GM18505 (cell line): Measurements from ENCODE around the gene STX8.

Experiments used
- ATAC-seq: cut with Tn5 transposase; IDR thresholded peaks from one replicate; pipeline ENCODE4 v1.9.1; 2021; ENCODE audit not compliant: unreplicated experiment
- POLR2A ChIP-seq: IDR thresholded peaks from 4 replicates; pipeline ENCODE4 v1.6.1; 2011; ENCODE audit warnings: borderline replicate concordance; ENCODE audit not compliant: insufficient read depth, insufficient read length; ENCODE audit errors: extremely low read depth

STX8 gene

DNA sequence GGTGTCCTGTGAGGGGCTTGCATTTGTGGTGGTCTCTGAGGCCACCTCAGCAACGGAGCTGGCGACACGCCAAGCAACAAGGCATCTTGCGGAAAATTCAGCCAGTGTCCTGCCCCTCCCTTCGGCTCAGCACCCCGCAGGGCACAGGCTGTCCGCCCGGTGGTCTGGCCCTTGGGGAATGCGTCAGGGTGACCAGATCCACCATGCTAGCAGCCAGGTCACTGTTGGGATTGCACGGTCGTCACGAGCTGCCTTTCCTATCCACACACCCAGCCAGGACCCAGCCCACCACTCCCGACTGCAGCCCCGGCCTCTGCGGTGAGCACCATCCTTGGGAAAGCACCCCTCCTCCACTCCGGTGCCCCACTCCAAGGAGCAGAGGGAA, 333.1 kb downstream of the STX8 start:
- no peak for TF ChIP-seq POLR2A
- ATAC-seq, result no peak

GRCh38 chr17:9241774-9242496, 333.7 kb downstream of the STX8 start:
- TF ChIP-seq POLR2A, result no peak
- no peak for ATAC-seq

DNA sequence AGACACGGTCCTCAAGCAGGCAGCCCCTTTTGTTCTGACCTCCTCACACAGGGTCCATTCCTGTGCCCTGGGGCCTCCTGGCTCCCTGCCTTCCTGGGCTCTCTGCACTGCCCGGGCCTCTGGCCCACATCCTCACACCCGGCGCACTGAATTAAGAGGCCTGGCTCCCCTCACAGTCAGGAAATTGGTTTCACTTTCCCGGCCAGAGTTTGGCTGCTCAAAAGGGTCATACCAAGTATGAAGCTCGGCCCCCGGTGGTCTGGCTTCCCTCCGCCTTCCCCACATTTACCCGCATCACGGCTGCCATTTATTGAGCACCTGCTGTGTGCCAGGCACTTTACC, 334.3 kb downstream of the STX8 start:
- no peak for TF ChIP-seq POLR2A

DNA sequence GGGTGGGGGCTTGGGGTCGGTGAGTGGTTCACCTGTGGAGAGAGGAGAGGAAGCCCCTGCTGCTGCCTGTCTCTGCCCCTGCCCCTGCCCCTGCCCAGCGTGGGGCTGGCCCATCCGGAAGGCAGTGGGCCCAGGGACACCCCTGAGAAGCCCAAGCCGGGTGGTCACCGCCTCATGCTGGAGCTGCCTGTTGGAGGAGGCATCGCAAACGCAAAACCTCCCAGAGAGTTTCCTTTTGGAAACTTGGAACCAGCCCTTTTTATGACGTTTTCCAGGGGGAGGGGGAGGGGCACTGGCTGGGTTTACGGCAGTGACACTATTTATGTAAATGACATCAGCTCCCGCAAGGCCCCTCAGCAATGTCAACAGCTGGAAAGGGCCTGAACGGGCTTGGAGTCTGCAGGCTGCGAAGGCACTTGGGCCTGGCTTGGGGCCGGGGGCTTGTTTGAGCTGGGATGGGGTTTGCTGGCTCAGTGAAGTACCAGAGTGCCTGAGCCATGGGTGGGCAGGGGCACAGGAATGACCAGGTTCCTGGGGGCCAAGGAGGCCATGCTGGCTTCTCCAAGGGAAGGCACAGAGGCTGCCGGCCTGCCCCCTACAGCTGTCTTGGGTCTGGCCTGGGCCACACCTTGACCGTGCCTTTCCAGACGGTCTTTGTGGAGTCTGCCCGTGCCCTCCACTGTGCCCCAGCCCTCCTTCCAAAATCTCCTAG, 334.8 kb downstream of the STX8 start:
- ATAC-seq, result no peak
- no peak for TF ChIP-seq POLR2A

More for the DNA sequence above, 334.3 kb downstream of the STX8 start:
- ATAC-seq, result no peak

DNA sequence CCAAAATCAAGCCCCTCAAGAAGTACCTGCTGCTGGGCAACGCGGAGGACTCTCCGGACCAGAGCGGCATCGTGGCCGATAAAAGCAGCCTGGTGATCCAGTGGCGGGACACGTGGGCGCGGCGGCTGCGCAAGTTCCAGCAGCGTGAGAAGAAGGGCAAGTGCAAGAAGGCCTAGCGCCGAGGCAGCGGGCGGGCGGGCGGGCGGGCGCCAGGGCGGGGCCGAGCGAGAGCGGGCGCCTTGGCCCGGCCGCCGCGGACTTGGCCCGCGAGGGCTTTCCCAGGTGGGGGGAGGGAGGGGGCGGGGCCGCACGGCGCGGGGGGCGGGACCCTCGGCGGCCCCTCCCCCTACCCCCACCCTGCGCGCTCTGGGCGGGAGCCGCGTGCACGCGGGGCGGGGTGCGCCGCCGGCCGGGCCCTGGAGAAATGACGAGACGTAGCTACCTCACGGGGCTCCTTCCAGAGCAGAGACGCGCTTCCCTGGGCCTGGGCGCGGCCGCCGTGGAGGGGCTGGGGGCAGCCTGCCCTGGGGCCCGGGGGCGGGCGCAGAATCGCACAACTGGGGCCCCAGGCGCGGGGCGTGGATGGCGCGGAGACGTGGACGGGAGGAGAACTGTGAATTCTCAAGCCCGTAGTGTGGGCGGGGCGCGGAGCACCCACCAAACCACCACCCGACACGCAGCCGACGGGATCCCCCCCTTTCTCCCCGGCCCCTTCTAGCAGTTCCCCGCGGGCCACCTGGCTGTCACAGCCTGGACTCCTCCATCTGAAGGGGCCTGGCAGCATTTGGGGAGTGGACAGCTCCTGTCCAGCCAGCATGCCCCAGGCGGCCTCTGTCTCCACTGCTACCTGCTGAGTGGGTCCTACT, 335.6 kb downstream of the STX8 start:
- no peak for TF ChIP-seq POLR2A
- no peak for ATAC-seq

GRCh38 chr17:9239246-9239792, 336.3 kb downstream of the STX8 start:
- no peak for TF ChIP-seq POLR2A
- ATAC-seq, result no peak

DNA sequence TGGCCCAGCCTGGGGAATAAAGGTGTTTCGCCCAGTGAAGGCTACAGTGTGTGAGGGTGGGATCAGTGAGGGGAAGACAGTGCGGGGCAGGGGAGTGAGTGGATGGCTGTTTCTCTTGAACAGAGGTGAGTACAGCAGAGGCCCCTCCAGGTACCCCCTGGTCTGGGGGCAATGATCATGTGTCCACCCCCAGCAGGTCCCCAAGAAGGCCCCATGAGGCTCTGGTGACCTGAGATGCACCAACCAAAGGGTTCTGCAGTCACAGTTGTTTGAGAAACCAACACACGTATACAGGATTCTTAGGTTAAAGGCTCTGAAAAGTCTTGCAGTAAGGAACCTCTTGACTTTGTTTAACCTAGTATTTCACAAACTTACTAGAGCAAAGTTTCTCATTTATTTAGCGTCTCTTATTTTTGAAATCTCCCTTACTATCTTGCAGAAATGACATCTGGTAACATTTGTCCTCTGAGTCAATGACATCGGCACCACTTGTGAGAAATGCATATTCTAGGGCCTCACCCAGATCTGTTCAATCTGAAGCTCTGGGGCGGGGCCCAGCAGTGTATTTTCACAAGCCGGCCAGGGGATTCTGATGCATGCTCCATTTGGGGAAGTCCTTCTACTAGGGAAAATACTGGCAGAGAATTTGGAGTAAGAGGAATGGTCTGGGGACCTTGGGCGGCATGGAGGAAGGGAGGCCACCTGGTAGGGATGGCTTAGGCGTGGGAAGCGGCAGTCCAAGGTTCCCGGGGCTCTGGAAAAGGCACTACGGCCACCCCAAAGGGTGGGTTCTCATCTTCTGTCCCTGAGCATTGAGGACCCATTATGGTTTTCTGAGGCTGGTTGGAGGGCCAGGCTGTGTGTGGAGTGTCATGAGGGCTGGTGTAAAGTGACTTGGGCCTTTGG, 337.0 kb downstream of the STX8 start:
- TF ChIP-seq POLR2A, result no peak
- ATAC-seq, result no peak

GRCh38 chr17:9237661-9238301, 337.8 kb downstream of the STX8 start:
- TF ChIP-seq POLR2A, result no peak
- ATAC-seq, result no peak

DNA sequence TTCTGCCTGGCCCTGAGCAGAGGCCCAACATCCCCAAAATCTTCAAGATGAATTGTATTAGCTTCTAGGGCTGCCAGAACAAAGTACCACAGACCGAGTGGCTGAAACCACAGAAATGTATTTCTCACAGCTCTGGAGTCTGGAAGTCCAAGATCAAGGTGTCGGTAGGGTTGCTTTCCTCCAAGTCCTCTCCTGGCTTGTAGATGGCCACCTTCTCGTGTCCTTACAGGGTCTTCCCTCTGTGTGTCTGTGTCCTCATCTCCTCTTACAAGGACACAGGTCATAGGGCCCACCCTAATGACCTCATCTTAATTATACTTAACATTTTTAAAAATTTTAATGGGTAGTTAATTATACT, 338.6 kb downstream of the STX8 start:
- no peak for TF ChIP-seq POLR2A
- no peak for ATAC-seq

GRCh38 chr17:9236286-9237052, 339.2 kb downstream of the STX8 start:
- no peak for ATAC-seq
- no peak for TF ChIP-seq POLR2A

GRCh38 chr17:9235346-9235745, 340.3 kb downstream of the STX8 start:
- TF ChIP-seq POLR2A, result no peak
- no peak for ATAC-seq

DNA sequence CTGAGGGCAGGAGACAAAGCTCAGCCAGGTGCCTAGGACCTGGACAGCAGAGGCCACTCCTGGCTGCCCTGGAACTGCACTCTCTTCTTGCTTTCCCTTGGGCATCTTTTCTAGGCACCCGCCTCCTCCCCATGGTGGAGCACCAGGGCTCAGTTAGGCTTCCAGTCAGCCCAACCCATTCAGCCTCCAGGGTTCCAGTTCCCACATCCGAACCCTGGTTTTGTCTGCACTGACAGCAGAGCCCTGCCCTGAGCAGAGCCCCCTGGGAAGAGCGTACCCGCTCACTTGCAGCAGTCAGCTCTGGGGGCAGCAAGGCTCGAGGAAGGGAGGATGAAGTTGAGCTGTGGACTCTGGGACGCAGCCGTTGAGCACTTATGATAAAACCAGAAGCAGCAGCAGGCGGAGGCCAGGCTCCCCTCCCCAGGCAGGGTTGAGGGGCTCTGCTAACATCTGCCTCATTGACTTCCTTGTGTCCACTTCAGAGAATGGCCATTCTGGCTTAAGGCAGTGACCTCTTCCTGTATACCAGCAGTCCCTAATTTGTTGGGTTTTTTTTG, 341.2 kb downstream of the STX8 start:
- no peak for TF ChIP-seq POLR2A
- no peak for ATAC-seq

DNA sequence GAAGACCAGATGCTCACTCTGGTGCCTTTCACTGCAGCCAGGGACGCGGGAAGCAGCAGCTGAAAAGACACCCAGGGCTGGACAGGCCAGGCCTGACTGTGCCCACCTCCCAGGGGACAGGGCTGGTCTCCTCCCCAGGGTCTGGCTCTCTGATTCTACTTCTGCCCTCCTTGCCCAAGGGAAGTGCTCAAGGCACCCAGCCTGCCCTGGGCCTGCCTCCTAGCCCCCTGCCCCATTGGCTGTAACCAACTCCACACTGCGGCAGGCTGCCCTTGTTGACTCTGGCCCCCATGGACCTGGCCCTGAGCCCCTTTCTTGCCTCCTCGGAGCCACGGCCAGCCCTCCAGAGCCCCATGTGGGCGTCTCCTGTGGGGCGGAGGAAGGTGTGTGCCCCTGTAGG, 341.9 kb downstream of the STX8 start:
- ATAC-seq, result no peak
- TF ChIP-seq POLR2A, result no peak
